ENCODE measurements around the gene POLR3G. TPM values are rescaled to one million over a fixed set of nuclear protein-coding genes. Genes with fewer than 3 reads are reported as not detected.

POLR3G gene
- total RNA-seq, 1 donor from 2014 or later: 5.4 TPM

DNA sequence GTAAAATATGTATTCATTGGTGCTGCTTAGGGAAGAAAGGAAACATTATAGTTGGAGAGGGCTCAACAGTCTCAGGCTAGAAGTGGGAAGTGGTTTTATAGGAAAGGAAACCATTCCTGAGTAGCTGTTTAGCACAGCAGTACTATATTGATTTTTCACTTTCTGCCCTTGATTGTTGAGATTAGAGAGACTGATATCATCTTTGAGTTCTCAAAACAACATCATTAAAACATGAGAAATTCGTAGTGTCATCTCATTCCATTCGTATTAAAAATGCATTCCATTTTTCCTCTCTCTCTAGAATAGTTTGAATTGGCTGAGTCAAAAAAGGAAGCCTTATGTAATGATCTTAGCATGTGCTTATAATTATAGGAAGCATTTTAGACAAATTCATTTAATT lies 14.1 kb downstream of the POLR3G start:
- no peak overlapping the region for H3K4me3 ChIP-seq
- intact Hi-C loops (cut with DNase I): no loop called here
- DNase-seq (ENCODE audit: extremely low spot score in 2 of 2): no peak
- H3K27ac ChIP-seq: no peak overlapping the region
- no peaks in the 10 kb centered on the region for H3K9me3 ChIP-seq
- TF ChIP-seq, protein P1, sequence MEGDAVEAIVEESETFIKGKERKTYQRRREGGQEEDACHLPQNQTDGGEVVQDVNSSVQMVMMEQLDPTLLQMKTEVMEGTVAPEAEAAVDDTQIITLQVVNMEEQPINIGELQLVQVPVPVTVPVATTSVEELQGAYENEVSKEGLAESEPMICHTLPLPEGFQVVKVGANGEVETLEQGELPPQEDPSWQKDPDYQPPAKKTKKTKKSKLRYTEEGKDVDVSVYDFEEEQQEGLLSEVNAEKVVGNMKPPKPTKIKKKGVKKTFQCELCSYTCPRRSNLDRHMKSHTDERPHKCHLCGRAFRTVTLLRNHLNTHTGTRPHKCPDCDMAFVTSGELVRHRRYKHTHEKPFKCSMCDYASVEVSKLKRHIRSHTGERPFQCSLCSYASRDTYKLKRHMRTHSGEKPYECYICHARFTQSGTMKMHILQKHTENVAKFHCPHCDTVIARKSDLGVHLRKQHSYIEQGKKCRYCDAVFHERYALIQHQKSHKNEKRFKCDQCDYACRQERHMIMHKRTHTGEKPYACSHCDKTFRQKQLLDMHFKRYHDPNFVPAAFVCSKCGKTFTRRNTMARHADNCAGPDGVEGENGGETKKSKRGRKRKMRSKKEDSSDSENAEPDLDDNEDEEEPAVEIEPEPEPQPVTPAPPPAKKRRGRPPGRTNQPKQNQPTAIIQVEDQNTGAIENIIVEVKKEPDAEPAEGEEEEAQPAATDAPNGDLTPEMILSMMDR (IDR thresholded peaks at IDR 0.05): no peak
- TF ChIP-seq POLR2AphosphoS5 (IDR thresholded peaks at IDR 0.05; ENCODE audit: insufficient read depth in 1 of 2, low read depth in 1 of 2) (no peak), POLR2A (IDR thresholded peaks at IDR 0.05) (no peak)
- H3K4me1 ChIP-seq: no peaks in the 10 kb centered on the region
- H3K36me3 ChIP-seq: no peaks in the 10 kb centered on the region
- H3K27me3 ChIP-seq: no peaks in the 10 kb centered on the region

DNA sequence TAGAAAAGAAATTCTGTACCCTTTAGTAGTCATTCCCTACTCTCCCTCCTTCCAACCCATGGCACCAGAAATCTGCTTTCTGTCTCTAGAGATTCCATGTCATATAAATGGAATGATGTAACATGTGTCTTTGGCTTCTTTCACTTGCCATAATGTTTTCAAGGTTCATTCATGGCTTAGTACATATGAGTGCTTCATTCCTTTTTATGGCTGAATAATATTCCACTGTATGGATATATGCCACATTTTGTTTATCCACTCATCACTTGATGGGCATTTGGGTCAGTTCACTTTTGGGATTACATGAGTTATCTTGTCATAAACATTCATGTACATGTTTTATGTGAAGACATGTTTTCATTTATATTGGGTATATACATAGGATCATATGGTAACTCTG lies 19.4 kb downstream of the POLR3G start:
- H3K36me3 ChIP-seq: no peaks in the 10 kb centered on the region
- TF ChIP-seq, protein P1 (IDR thresholded peaks at IDR 0.05): no peak
- no peak for TF ChIP-seq POLR2A (IDR thresholded peaks at IDR 0.05)
- TF ChIP-seq POLR2AphosphoS5 (IDR thresholded peaks at IDR 0.05; ENCODE audit: insufficient read depth in 1 of 2, low read depth in 1 of 2): no peak
- no peak overlapping the region for H3K4me3 ChIP-seq
- no peak for DNase-seq (ENCODE audit: extremely low spot score in 2 of 2)
- no peaks in the 10 kb centered on the region for H3K27me3 ChIP-seq
- no peaks in the 10 kb centered on the region for H3K4me1 ChIP-seq
- intact Hi-C loops (cut with DNase I): no loop called here
- H3K9me3 ChIP-seq: no peaks in the 10 kb centered on the region
- no peak overlapping the region for H3K27ac ChIP-seq

DNA sequence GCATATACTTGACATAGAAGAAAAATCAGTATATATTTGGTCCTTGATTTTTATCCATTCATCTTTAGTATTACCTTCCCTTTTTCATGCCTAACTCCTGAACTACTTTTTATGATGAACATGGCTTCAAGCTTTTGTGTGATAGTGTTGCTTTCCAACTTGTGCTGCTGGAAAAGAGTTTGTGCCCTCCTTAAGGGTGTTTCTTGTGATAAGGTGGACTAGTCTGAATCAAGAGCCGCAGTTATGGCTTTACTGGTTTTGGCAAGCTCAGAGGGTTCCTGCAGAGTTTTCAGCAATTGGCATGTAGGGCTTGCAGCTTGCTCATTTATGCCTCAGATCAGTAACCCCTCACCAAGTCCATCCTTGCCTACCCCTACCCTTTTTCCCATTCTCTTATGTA lies 20.5 kb downstream of the POLR3G start:
- no peaks in the 10 kb centered on the region for H3K27me3 ChIP-seq
- H3K4me1 ChIP-seq: no peaks in the 10 kb centered on the region
- intact Hi-C loops (cut with DNase I): no loop called here
- no peaks in the 10 kb centered on the region for H3K9me3 ChIP-seq
- no peak overlapping the region for H3K4me3 ChIP-seq
- H3K27ac ChIP-seq: no peak overlapping the region
- no peak for DNase-seq (ENCODE audit: extremely low spot score in 2 of 2)
- no peaks in the 10 kb centered on the region for H3K36me3 ChIP-seq
- TF ChIP-seq, protein P1 (IDR thresholded peaks at IDR 0.05): no peak
- TF ChIP-seq POLR2AphosphoS5 (IDR thresholded peaks at IDR 0.05; ENCODE audit: insufficient read depth in 1 of 2, low read depth in 1 of 2) (no peak), POLR2A (IDR thresholded peaks at IDR 0.05) (no peak)

DNA sequence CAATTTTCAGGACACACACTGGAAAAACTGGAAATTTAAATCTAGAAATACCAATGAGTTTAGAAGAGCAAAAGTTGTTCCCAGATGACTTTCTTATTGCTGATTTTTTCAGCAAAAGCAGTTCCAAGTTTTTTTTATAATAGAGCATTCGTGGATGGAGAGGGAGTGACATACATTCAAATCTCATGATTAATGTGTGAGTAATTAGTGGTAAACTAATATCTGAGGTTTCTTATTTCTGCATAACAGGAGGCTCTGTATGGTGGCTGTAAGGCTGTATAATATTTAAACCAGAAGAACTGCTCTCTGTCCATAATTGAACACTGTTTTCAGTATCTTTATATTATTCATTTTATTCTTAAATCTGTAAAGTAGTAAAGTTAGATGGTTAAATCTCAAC lies 28.9 kb downstream of the POLR3G start:
- H3K36me3 ChIP-seq: no peaks in the 10 kb centered on the region
- H3K27me3 ChIP-seq: no peaks in the 10 kb centered on the region
- TF ChIP-seq, protein P1 (IDR thresholded peaks at IDR 0.05): no peak
- TF ChIP-seq POLR2AphosphoS5 (IDR thresholded peaks at IDR 0.05; ENCODE audit: insufficient read depth in 1 of 2, low read depth in 1 of 2): no peak
- no peak for TF ChIP-seq POLR2A (IDR thresholded peaks at IDR 0.05)
- no peak for DNase-seq (ENCODE audit: extremely low spot score in 2 of 2)
- H3K4me3 ChIP-seq: no peak overlapping the region
- no peaks in the 10 kb centered on the region for H3K4me1 ChIP-seq
- no peaks in the 10 kb centered on the region for H3K9me3 ChIP-seq
- intact Hi-C loops (cut with DNase I): no loop called here
- H3K27ac ChIP-seq: no peak overlapping the region

DNA sequence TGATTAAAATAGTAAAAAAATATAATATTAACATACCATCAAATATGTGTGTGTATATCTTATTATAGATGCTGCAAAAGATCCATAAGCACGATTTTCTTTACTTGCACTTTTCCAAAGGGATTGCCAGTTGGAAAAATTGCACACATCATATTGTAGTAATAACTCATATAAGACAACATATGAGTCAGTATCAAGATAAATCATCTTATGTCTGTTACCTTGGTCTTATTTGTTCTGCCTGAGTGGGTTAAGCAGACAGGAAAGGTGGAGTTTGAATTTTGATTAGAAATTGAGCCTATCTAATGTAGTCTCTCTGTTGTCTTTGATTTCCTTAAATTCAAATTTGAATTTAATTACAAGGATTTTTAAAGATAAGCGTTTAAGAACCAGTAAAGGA lies 30.1 kb downstream of the POLR3G start:
- TF ChIP-seq, protein P1 (IDR thresholded peaks at IDR 0.05): no peak
- TF ChIP-seq POLR2AphosphoS5 (IDR thresholded peaks at IDR 0.05; ENCODE audit: insufficient read depth in 1 of 2, low read depth in 1 of 2) (no peak), POLR2A (IDR thresholded peaks at IDR 0.05) (no peak)
- intact Hi-C loops (cut with DNase I): no loop called here
- no peak overlapping the region for H3K27ac ChIP-seq
- DNase-seq (ENCODE audit: extremely low spot score in 2 of 2): no peak
- H3K36me3 ChIP-seq: no peaks in the 10 kb centered on the region
- H3K4me3 ChIP-seq: no peak overlapping the region
- no peaks in the 10 kb centered on the region for H3K27me3 ChIP-seq
- no peaks in the 10 kb centered on the region for H3K9me3 ChIP-seq
- no peaks in the 10 kb centered on the region for H3K4me1 ChIP-seq

Data from vagina (tissue), 2 donors.